Pancreas (tissue), 10 donors: Measurements from ENCODE around the gene PKD2. TPM values are rescaled to one million over a fixed set of nuclear protein-coding genes. Genes with fewer than 3 reads are reported as not detected.

Experiments
- ATAC-seq, 4 donors: fragments of 200-7000 bp; cut with Tn5 transposase; one replicate each; pipeline versions ENCODE4 v1.8.0 to v1.9.1; 2020; ENCODE audit warnings: mild to moderate bottlenecking in 4 of 4, moderate library complexity in 4 of 4
- DNase-seq, 6 donors: peaks; one replicate each; pipeline ENCODE4 v3.0.0-alpha.2; 2020
- FAIRE-seq: peaks from 2 replicates; lab custom pipeline; 2012; peaks lifted over from hg19 to GRCh38; lab: Jason Lieb, UNC
- H3K27ac ChIP-seq, 4 donors: fragments of 200-600 bp; sonication (generic); 1 replicate in 3 of 4; 2 replicates in 1 of 4; pipeline versions ENCODE4 v1.5.0 to v1.8.0; 2020
- H3K27me3 ChIP-seq, 4 donors: fragments of 200-600 bp; one replicate each; pipeline ENCODE4 v1.8.0; 2021
- H3K36me3 ChIP-seq, 3 donors: fragments of 200-600 bp; sonication (generic) in 1 of 3; one replicate each; pipeline versions ENCODE4 v1.5.0 to v1.8.0; 2020 to 2021
- H3K4me1 ChIP-seq, 3 donors: fragments of 200-600 bp; one replicate each; pipeline ENCODE4 v1.8.0; 2021
- H3K4me3 ChIP-seq, 4 donors: fragments of 200-600 bp; sonication (generic) in 2 of 4; one replicate each; pipeline versions ENCODE4 v1.5.0 to v1.8.0; 2020 to 2021
- H3K9me3 ChIP-seq, 4 donors: fragments of 200-600 bp; one replicate each; pipeline ENCODE4 v1.8.0; 2021
- WGBS, 2 donors: extraction: QIAGEN DNeasy Blood & Tissue Kit; methylation state at CpG; one replicate each; pipeline ENCODE4 v1.1.7; 2013; 5-methylcytosine and 5-hydroxymethylcytosine counted together
- intact Hi-C, 3 donors: fragments of 100-400 bp; cut with DNase I; formaldehyde crosslinking; loops; one replicate each; pipeline versions ENCODE4 v1.11.1 to v1.14.2; 2022
- polyA plus RNA-seq, 2 donors: library from polyadenylated mRNA; stranded (reverse); fragments of 200-250 nt; gene quantifications; one replicate each; pipeline ENCODE4 v1.2.3, GENCODE V29; 2013
- total RNA-seq, 6 donors: library from RNA; stranded (reverse); fragmentation: NEBNext Ultra II Directional in 4 of 6; extraction: Animal tissue kit (Norgen Biotek cat#: 25700) in 4 of 6; gene quantifications; one replicate each; pipeline versions ENCODE4 v1.2.1 to v1.2.4, GENCODE V29; 2021 to 2023
- TF ChIP-seq, protein P1 (sequence below), 4 donors: fragments of 200-600 bp; sonication (generic) in 3 of 4; IDR thresholded peaks; one replicate each; pipeline versions ENCODE4 v1.5.0 to v1.8.0; 2021; ENCODE audit warnings: antibody characterized with exemption in 4 of 4
- donor health status: healthy with polysubstance abuse.
- donor health status: DM: no; HTN: no; CAD: no; lungs with moderate emphysema.
- donor health status: DM: no; HTN: no; CAD: no.
- donor health status: control.
- donor health status: control.
- donor health status: Bipolar disorder and iron deficiency.
- donor health status: DM: yes; HTN: yes; CAD: no.
- donor health status: DM: no; HTN: no; CAD: no.
- donor health status: DM: no; HTN: no; CAD: no.
- donor health status: DM: yes; HTN: yes; CAD: no.

Gene PKD2
- total and polyA plus RNA-seq, 8 donors, result 7.6 to 21.6 (median 11.5) TPM

DNA sequence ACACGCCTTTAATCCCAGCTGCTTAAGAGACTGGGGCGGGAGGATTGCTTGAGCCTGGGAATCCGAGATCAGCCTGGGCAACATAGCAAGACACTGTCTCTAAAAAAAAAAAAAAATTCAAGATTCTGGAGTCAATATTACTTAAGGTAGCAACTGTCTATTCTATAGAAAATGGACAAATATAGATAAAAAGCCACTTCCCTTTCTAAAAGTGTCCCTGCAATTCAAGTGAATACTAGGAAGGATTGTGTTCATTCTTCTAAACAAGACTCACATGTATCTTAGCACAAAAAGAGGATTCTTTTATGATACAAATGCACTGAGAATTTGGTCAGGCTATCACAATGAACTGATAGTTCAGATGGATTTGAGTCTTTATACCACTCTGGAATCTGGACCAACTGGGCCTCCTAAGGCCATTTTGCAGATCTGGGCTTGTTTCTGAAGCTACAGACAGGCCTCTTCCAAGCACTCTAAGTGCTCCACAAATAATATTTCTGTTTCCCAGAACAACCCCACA, 7.0 kb downstream of the PKD2 start:
- H3K27me3 ChIP-seq, result no peaks in the 10 kb centered on the region
- H3K27ac ChIP-seq, result no peak overlapping the region
- 94 to 100% methylated on average over 3 of the region's 3 CpGs for WGBS, 2 donors
- no peak for ATAC-seq
- no peaks in the 10 kb centered on the region for H3K9me3 ChIP-seq
- no peak overlapping the region for H3K4me3 ChIP-seq
- intact Hi-C loops, result no loop called here
- TF ChIP-seq, protein P1, sequence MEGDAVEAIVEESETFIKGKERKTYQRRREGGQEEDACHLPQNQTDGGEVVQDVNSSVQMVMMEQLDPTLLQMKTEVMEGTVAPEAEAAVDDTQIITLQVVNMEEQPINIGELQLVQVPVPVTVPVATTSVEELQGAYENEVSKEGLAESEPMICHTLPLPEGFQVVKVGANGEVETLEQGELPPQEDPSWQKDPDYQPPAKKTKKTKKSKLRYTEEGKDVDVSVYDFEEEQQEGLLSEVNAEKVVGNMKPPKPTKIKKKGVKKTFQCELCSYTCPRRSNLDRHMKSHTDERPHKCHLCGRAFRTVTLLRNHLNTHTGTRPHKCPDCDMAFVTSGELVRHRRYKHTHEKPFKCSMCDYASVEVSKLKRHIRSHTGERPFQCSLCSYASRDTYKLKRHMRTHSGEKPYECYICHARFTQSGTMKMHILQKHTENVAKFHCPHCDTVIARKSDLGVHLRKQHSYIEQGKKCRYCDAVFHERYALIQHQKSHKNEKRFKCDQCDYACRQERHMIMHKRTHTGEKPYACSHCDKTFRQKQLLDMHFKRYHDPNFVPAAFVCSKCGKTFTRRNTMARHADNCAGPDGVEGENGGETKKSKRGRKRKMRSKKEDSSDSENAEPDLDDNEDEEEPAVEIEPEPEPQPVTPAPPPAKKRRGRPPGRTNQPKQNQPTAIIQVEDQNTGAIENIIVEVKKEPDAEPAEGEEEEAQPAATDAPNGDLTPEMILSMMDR (IDR thresholded peaks at IDR 0.05), result no peak
- H3K4me1 ChIP-seq, result peaks cover 0 to 10% (median 0%) of the 10 kb centered on the region in 3 donors
- no peaks in the 10 kb centered on the region for H3K36me3 ChIP-seq
- FAIRE-seq, result no peak
- no peak for DNase-seq

DNA sequence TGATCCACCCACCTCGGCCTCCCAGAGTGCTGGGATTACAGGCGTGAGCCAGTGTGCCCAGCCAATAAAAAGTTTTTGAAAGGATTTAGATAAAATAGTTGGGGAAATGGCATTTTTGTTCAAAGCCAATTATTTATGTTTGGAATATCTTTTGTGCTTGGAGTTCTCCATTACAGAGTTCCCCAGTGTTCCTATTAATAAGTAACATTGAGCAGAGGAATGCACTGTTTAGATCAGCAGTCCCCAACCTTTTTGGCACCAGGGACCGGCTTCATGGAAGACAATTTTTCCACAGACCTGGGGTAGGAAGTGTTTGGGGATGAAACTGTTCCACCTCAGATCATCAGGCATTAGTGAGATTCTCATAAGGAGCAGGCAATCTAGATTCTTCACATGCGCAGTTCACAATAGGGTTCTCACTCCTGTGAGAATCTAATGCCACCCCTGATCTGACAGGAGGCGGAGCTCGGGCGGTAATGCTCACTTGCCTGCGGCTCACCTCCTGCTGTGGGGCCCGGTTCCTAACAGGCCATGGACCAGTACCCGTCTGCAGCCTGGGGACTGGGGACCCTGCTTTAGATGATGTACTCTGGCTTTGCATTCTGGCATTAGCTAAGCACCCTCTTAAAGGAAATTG, 8.3 kb downstream of the PKD2 start:
- no peaks in the 10 kb centered on the region for H3K27me3 ChIP-seq
- peaks cover 0 to 6% (median 0%) of the 10 kb centered on the region in 3 donors for H3K4me1 ChIP-seq
- H3K4me3 ChIP-seq, result no peak overlapping the region
- ATAC-seq (peak in 3 of 4 donors; percentile 42 to 63 (median 49)), DNase-seq (peak in 1 of 6 donors; percentile 29), FAIRE-seq (no peak)
- TF ChIP-seq, protein P1 (IDR thresholded peaks at IDR 0.05), result no peak
- H3K36me3 ChIP-seq, result no peaks in the 10 kb centered on the region
- intact Hi-C loops, result no loop called here
- 68 to 70% methylated on average over 10 of the region's 10 CpGs for WGBS, 2 donors
- no peaks in the 10 kb centered on the region for H3K9me3 ChIP-seq
- H3K27ac ChIP-seq, result peak overlapping the region in 3 of 4 donors; percentile 26 to 68 (median 46)

DNA sequence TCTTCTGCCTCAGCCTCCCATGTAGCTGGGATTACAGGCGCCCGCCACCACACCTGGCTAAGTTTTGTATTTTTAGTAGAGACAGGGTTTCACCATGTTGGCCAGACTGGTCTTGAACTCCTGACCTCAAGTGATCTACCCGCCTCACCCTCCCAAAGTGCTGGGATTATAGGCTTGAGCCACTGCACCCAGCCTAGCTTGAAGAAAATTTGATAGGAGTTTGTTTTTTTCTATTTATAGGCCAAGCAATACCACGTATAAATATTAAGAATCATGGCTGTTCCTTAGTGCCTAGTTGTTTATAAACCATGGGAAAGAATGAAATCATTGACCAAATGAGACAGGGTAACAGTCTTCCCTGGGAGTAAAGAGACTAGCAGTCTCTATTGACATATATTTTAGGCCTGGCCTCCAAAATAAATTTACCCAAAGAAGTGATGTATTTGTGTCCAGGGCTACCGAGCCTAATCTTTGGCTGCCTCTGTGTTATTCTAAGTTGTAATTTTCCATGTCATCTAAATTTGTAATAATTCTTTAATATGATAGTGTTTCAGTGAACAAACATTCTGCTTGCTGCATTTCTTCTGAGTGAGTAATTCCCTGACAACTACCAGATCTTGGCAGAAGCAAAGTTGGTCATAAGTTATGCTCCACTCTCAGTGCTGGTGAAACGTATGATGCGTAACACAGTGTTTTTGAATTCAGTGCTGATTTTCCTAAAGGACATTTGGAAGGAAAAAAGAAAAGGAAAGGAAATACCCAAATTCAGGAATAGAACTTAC, 10.3 kb downstream of the PKD2 start:
- intact Hi-C loops, result no loop called here
- ATAC-seq (peak in 3 of 4 donors; percentile 66 to 77 (median 76)), FAIRE-seq (peak; percentile 91), DNase-seq (no peak)
- Histone ChIP-seq H3K36me3 (no peaks in the 10 kb centered on the region), H3K27ac (peak overlapping the region in 3 of 4 donors; percentile 12 to 68 (median 63)), H3K4me1 (peaks cover 0 to 3% (median 0%) of the 10 kb centered on the region in 3 donors), H3K9me3 (no peaks in the 10 kb centered on the region), H3K27me3 (no peaks in the 10 kb centered on the region), H3K4me3 (no peak overlapping the region)
- TF ChIP-seq, protein P1 (IDR thresholded peaks at IDR 0.05), result no peak
- 72 to 74% methylated on average over 7 of the region's 7 CpGs for WGBS, 2 donors

DNA sequence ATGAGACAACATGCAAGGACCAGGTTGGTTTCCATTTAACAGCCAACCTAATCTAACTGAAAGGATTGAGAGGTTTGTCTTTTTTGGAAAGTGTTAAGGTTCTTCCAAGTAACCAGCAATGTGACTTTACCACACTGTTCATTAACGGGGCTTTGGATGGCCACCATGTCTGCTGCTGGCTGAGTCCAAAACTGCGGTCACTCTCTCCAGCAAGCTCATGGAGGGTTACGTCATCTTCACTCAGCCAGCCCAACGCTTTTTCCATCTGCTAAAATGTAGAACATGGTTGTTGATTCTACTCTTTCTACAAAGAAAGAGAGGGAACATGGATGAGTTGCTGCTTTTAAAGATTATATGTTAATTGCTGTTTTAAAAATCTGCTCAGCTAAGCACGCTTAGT, 11.0 kb downstream of the PKD2 start:
- no peak for FAIRE-seq
- H3K4me3 ChIP-seq, result no peak overlapping the region
- WGBS, 2 donors, result 87% methylated on average over 5 of the region's 5 CpGs
- intact Hi-C loops, result no loop called here
- TF ChIP-seq, protein P1 (IDR thresholded peaks at IDR 0.05), result no peak
- no peaks in the 10 kb centered on the region for H3K36me3 ChIP-seq
- no peaks in the 10 kb centered on the region for H3K27me3 ChIP-seq
- no peaks in the 10 kb centered on the region for H3K9me3 ChIP-seq
- H3K4me1 ChIP-seq, result peaks cover 0 to 3% (median 0%) of the 10 kb centered on the region in 3 donors
- no peak for DNase-seq
- H3K27ac ChIP-seq, result peak overlapping the region in 2 of 4 donors; percentile 63 to 68
- peak in 3 of 4 donors; percentile 54 to 81 (median 66) for ATAC-seq
